Testis (tissue), 2 donors: ENCODE measurements around the gene SEPTIN5.

ENCODE experiments used
- POLR2A ChIP-seq: fragments of 450-650 bp; IDR thresholded peaks from one replicate; pipeline ENCODE4 v1.6.1; 2017; ENCODE audit warnings: antibody characterized with exemption, mild to moderate bottlenecking, moderate library complexity
- TF ChIP-seq, protein P1 (sequence below), 3 experiments: fragments of 450-650 bp in 2 of 3; fragments of 200-600 bp in 1 of 3; sonication (generic) in 1 of 3; IDR thresholded peaks; one replicate each; pipeline ENCODE4 v1.5.1; 2016 to 2019; ENCODE audit warnings: antibody characterized with exemption in 3 of 3, mild to moderate bottlenecking in 2 of 3, moderate library complexity in 1 of 3

DNA sequence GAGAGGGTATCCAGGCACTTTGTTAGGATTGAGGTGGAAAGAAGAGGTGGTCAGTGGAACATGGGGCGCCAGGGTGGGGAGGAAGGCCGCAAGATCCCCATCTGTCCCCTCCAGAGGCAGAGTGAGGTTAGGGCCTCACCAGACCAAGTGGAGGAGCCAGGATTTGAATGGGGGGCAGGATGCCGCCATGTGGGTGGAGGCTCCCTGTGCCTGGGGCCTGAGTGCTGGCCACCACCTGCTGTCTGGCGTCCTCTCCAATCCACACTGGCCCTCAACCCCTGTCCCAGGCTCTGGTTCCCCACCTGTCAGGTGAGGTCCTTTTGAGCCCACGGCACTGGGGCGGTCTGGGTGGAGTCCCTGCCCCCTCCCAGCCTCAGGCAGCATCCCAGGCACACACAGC lies 28.8 kb downstream of the SEPTIN5 start:
- TF ChIP-seq, protein P1, sequence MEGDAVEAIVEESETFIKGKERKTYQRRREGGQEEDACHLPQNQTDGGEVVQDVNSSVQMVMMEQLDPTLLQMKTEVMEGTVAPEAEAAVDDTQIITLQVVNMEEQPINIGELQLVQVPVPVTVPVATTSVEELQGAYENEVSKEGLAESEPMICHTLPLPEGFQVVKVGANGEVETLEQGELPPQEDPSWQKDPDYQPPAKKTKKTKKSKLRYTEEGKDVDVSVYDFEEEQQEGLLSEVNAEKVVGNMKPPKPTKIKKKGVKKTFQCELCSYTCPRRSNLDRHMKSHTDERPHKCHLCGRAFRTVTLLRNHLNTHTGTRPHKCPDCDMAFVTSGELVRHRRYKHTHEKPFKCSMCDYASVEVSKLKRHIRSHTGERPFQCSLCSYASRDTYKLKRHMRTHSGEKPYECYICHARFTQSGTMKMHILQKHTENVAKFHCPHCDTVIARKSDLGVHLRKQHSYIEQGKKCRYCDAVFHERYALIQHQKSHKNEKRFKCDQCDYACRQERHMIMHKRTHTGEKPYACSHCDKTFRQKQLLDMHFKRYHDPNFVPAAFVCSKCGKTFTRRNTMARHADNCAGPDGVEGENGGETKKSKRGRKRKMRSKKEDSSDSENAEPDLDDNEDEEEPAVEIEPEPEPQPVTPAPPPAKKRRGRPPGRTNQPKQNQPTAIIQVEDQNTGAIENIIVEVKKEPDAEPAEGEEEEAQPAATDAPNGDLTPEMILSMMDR (IDR thresholded peaks at IDR 0.05) = no peak
- no peak for TF ChIP-seq POLR2A
